Vagina (tissue), 2 donors: ENCODE data around the gene NME3.

ENCODE experiments used
- POLR2A ChIP-seq, 2 donors: fragments of 450-650 bp; IDR thresholded peaks; one replicate each; pipeline ENCODE4 v1.6.1; 2017; ENCODE audit warnings: antibody characterized with exemption in 2 of 2, mild to moderate bottlenecking in 2 of 2, moderate library complexity in 2 of 2
- TF ChIP-seq, protein P1 (sequence below), 3 experiments: fragments of 450-650 bp in 2 of 3; fragments of 200-600 bp in 1 of 3; sonication (generic) in 1 of 3; IDR thresholded peaks; one replicate each; pipeline ENCODE4 v1.5.1; 2017 to 2019; ENCODE audit warnings: antibody characterized with exemption in 3 of 3, mild to moderate bottlenecking in 2 of 3, moderate library complexity in 2 of 3

DNA sequence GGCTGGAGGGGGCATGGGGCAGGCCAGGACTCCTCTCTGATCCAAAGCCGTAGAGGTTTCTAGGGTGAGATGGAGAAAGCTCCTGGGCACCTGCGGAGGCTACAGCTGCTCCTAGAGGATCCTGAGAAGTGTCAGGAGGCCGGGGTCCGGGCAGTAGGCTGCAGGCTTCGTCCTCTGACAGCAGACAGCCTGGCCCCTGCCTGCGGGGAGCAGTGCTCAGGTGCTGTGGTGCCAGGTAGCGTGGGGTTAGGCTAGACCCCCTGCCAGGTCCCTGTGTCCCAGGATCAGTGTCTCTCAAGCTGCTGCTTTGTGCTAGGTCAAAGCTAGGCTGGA lies 3.1 kb upstream of the NME3 start:
- TF ChIP-seq POLR2A (IDR thresholded peaks at IDR 0.05) = no peak
- TF ChIP-seq, protein P1, sequence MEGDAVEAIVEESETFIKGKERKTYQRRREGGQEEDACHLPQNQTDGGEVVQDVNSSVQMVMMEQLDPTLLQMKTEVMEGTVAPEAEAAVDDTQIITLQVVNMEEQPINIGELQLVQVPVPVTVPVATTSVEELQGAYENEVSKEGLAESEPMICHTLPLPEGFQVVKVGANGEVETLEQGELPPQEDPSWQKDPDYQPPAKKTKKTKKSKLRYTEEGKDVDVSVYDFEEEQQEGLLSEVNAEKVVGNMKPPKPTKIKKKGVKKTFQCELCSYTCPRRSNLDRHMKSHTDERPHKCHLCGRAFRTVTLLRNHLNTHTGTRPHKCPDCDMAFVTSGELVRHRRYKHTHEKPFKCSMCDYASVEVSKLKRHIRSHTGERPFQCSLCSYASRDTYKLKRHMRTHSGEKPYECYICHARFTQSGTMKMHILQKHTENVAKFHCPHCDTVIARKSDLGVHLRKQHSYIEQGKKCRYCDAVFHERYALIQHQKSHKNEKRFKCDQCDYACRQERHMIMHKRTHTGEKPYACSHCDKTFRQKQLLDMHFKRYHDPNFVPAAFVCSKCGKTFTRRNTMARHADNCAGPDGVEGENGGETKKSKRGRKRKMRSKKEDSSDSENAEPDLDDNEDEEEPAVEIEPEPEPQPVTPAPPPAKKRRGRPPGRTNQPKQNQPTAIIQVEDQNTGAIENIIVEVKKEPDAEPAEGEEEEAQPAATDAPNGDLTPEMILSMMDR (IDR thresholded peaks at IDR 0.05) = no peak
